Dendritic cell treated with granulocyte-macrophage colony-stimulating factor and Interleukin-4, amounts not matched to agents 40 ng/mL and 50 ng/mL, for 4 days (primary cell): ENCODE data around the gene SLC49A4.
"Not testable (repeated sequence)": the region's sequence is repeated elsewhere in the genome, so short reads cannot be mapped to it uniquely, and the experiment has no call there.

Experiments
- H3K27ac Mint-ChIP-seq: one replicate; pipeline ENCODE4 v1.8.0; 2022; ENCODE audit warnings: mild to moderate bottlenecking, mixed read lengths
- H3K27me3 Mint-ChIP-seq: one replicate; pipeline ENCODE4 v1.8.0; 2022; ENCODE audit warnings: mild to moderate bottlenecking, mixed read lengths
- H3K36me3 Mint-ChIP-seq: one replicate; pipeline ENCODE4 v1.8.0; 2022; ENCODE audit warnings: low read depth, mixed read lengths
- H3K4me1 Mint-ChIP-seq: one replicate; pipeline ENCODE4 v1.8.0; 2022; ENCODE audit warnings: low read depth, mixed read lengths
- H3K4me3 Mint-ChIP-seq: one replicate; pipeline ENCODE4 v1.8.0; 2022; ENCODE audit warnings: mild to moderate bottlenecking, moderate library complexity, mixed read lengths
- H3K9me3 Mint-ChIP-seq: one replicate; pipeline ENCODE4 v1.8.0; 2022; ENCODE audit warnings: mixed read lengths
- intact Hi-C: fragments of 100-400 bp; cut with micrococcal nuclease; formaldehyde crosslinking; loops from one replicate; pipeline ENCODE4 v1.15.0; 2022

Gene SLC49A4

GRCh38 chr3:122794779-122795673 is at the start of gene SLC49A4:
TSS of gene SLC49A4 (plus strand) at chr3:122795069. CDS start at chr3:122795193, 124 bp downstream.
- peaks cover 28% of the 10 kb centered on the region for H3K36me3 Mint-ChIP-seq
- intact Hi-C loops, result loop anchor here (5.0 to 10.0 kb wide), 2 partner anchors 32 to 110 kb away; partner anchors contain the start of gene PARP14
- H3K9me3 Mint-ChIP-seq, result no peaks in the 10 kb centered on the region
- H3K27me3 Mint-ChIP-seq, result no peaks in the 10 kb centered on the region
- peak within 1 kb of the TSS; percentile 92 for H3K27ac Mint-ChIP-seq
- H3K4me3 Mint-ChIP-seq, result peak within 1 kb of the TSS; percentile 93
- H3K4me1 Mint-ChIP-seq, result peaks cover 16% of the 10 kb centered on the region

- Mint-ChIP-seq H3K4me3 (no peak overlapping the region), H3K36me3 (peaks cover 86% of the 10 kb centered on the region), H3K4me1 (no peaks in the 10 kb centered on the region), H3K27ac (no peak overlapping the region), H3K9me3 (no peaks in the 10 kb centered on the region), H3K27me3 (no peaks in the 10 kb centered on the region)
- intact Hi-C loops, result no loop called here
Measured at GRCh38 chr3:122745369-122746021, 49.4 kb upstream of the SLC49A4 start.

GRCh38 chr3:122747295-122747694 is 47.6 kb upstream of the SLC49A4 start:
- intact Hi-C loops, H3K27ac Mint-ChIP-seq, H3K4me1 Mint-ChIP-seq, H3K27me3 Mint-ChIP-seq, H3K4me3 Mint-ChIP-seq, H3K9me3 Mint-ChIP-seq: not testable (repeated sequence)
- peaks cover 89% of the 10 kb centered on the region for H3K36me3 Mint-ChIP-seq

GRCh38 chr3:122748347-122748746 is 46.5 kb upstream of the SLC49A4 start:
- no peaks in the 10 kb centered on the region for H3K27me3 Mint-ChIP-seq
- peaks cover 90% of the 10 kb centered on the region for H3K36me3 Mint-ChIP-seq
- no peaks in the 10 kb centered on the region for H3K9me3 Mint-ChIP-seq
- H3K4me3 Mint-ChIP-seq, result no peak overlapping the region
- no peaks in the 10 kb centered on the region for H3K4me1 Mint-ChIP-seq
- intact Hi-C loops, result no loop called here
- H3K27ac Mint-ChIP-seq, result no peak overlapping the region

- no peaks in the 10 kb centered on the region for H3K9me3 Mint-ChIP-seq
- intact Hi-C loops, result loop anchor here (2.0 to 5.0 kb wide), 2 partner anchors 46 to 272 kb away; partner anchors contain the start of gene SEMA5B
- H3K27me3 Mint-ChIP-seq, result no peaks in the 10 kb centered on the region
- no peak overlapping the region for H3K4me3 Mint-ChIP-seq
- H3K36me3 Mint-ChIP-seq, result peaks cover 68% of the 10 kb centered on the region
- peaks cover 37% of the 10 kb centered on the region for H3K4me1 Mint-ChIP-seq
- no peak overlapping the region for H3K27ac Mint-ChIP-seq
Measured at GRCh38 chr3:122754929-122755328, 39.9 kb upstream of the SLC49A4 start.

GRCh38 chr3:122755491-122755890 is 39.4 kb upstream of the SLC49A4 start:
- Mint-ChIP-seq H3K36me3 (peaks cover 67% of the 10 kb centered on the region), H3K9me3 (no peaks in the 10 kb centered on the region), H3K27ac (no peak overlapping the region), H3K4me3 (no peak overlapping the region), H3K4me1 (peaks cover 43% of the 10 kb centered on the region), H3K27me3 (no peaks in the 10 kb centered on the region)
- intact Hi-C loops, result loop anchor here (2.0 to 5.0 kb wide), 2 partner anchors 45 to 272 kb away; partner anchors contain the start of gene SEMA5B

- intact Hi-C loops, result loop anchor here (5.0 kb wide), 1 partner anchor 268 kb away; the partner anchor contains the start of gene SEMA5B
Measured at GRCh38 chr3:122758877-122759560, 35.9 kb upstream of the SLC49A4 start.

GRCh38 chr3:122760453-122761271 is 34.2 kb upstream of the SLC49A4 start:
- H3K4me3 Mint-ChIP-seq, result no peak overlapping the region
- peak overlapping the region; percentile 75 for H3K27ac Mint-ChIP-seq
- peaks cover 52% of the 10 kb centered on the region for H3K36me3 Mint-ChIP-seq
- no peaks in the 10 kb centered on the region for H3K9me3 Mint-ChIP-seq
- H3K4me1 Mint-ChIP-seq, result peaks cover 74% of the 10 kb centered on the region
- intact Hi-C loops, result no loop called here
- no peaks in the 10 kb centered on the region for H3K27me3 Mint-ChIP-seq

More at GRCh38 chr3:122758877-122759560, 35.9 kb upstream of the SLC49A4 start:
- Mint-ChIP-seq H3K4me3 (peak overlapping the region; percentile 57), H3K27ac (peak overlapping the region; percentile 75), H3K27me3 (no peaks in the 10 kb centered on the region), H3K36me3 (peaks cover 54% of the 10 kb centered on the region), H3K4me1 (peaks cover 69% of the 10 kb centered on the region), H3K9me3 (no peaks in the 10 kb centered on the region)

- no peaks in the 10 kb centered on the region for H3K9me3 Mint-ChIP-seq
- intact Hi-C loops, result no loop called here
- peak overlapping the region; percentile 94 for H3K27ac Mint-ChIP-seq
- no peaks in the 10 kb centered on the region for H3K27me3 Mint-ChIP-seq
- peaks cover 40% of the 10 kb centered on the region for H3K36me3 Mint-ChIP-seq
- H3K4me3 Mint-ChIP-seq, result no peak overlapping the region
- H3K4me1 Mint-ChIP-seq, result peaks cover 61% of the 10 kb centered on the region
Measured at GRCh38 chr3:122766430-122766829, 28.4 kb upstream of the SLC49A4 start.

- Mint-ChIP-seq H3K36me3 (peaks cover 38% of the 10 kb centered on the region), H3K27me3 (no peaks in the 10 kb centered on the region), H3K27ac (peak overlapping the region; percentile 94), H3K9me3 (no peaks in the 10 kb centered on the region), H3K4me3 (peak overlapping the region; percentile 62), H3K4me1 (peaks cover 54% of the 10 kb centered on the region)
- intact Hi-C loops, result no loop called here
Measured at GRCh38 chr3:122767540-122768372, 27.1 kb upstream of the SLC49A4 start.

- Mint-ChIP-seq H3K27ac (peak overlapping the region; percentile 94), H3K9me3 (no peaks in the 10 kb centered on the region), H3K4me1 (peaks cover 52% of the 10 kb centered on the region), H3K36me3 (peaks cover 27% of the 10 kb centered on the region), H3K27me3 (no peaks in the 10 kb centered on the region), H3K4me3 (peak overlapping the region; percentile 6)
- intact Hi-C loops, result no loop called here
Measured at GRCh38 chr3:122770521-122771202, 24.2 kb upstream of the SLC49A4 start.

- no peaks in the 10 kb centered on the region for H3K27me3 Mint-ChIP-seq
- no peaks in the 10 kb centered on the region for H3K9me3 Mint-ChIP-seq
- intact Hi-C loops, result no loop called here
- H3K4me3 Mint-ChIP-seq, result no peak overlapping the region
- peaks cover 27% of the 10 kb centered on the region for H3K36me3 Mint-ChIP-seq
- H3K27ac Mint-ChIP-seq, result peak overlapping the region; percentile 91
- peaks cover 45% of the 10 kb centered on the region for H3K4me1 Mint-ChIP-seq
Measured at GRCh38 chr3:122772827-122773226, 22.0 kb upstream of the SLC49A4 start.
